T-cell (primary cell): ENCODE data around the gene TNS2. TPM values are rescaled to one million over a fixed set of nuclear protein-coding genes. Genes with fewer than 3 reads are reported as not detected.
"Not testable (repeated sequence)": the region's sequence is repeated elsewhere in the genome, so short reads cannot be mapped to it uniquely, and the experiment has no call there.

Experiments
- ATAC-seq, 4 experiments: fragments of 200-7000 bp in 3 of 4; fragments of 150-1000 bp in 1 of 4; cut with Tn5 transposase; replicated peaks in 1 of 4; 1 replicate in 3 of 4; 2 replicates in 1 of 4; pipeline ENCODE4 v1.10.0; 2021; ENCODE audit warnings: moderate library complexity in 3 of 4, mild to moderate bottlenecking in 2 of 4, moderate number of reproducible peaks in 1 of 4
- CTCF ChIA-PET, 2 donors: fragments of 300-600 bp; sonication (Branson Sonifier 250); formaldehyde crosslinking; loops; one replicate each; lab custom pipeline; 2022; ENCODE audit warnings: antibody characterized with exemption in 2 of 2; lab: Charles Lee
- POLR2A ChIA-PET, 2 donors: fragments of 300-600 bp; sonication (Branson Sonifier 250); formaldehyde crosslinking; loops; one replicate each; lab custom pipeline; 2022; ENCODE audit warnings: antibody characterized with exemption in 2 of 2; lab: Charles Lee
- DNase-seq, 35 experiments: peaks; one replicate each; pipeline versions ENCODE4 v3.0.0 to v3.0.0-alpha.2; 2013 to 2023
- H3K27ac ChIP-seq: one replicate; pipeline ENCODE4 v1.5.1; 2013; ENCODE audit warnings: low read length
- H3K27me3 ChIP-seq, 2 experiments: replicated peaks in 1 of 2; 1 replicate in 1 of 2; 2 replicates in 1 of 2; pipeline versions ENCODE4 v1.6.1 to v1.7.0; 2013; ENCODE audit warnings: low read length in 1 of 2, mixed read lengths in 1 of 2; ENCODE audit not compliant: control insufficient read depth in 2 of 2, insufficient read depth in 2 of 2; ENCODE audit errors: extremely low read depth in 1 of 2
- H3K36me3 ChIP-seq, 2 donors: 1 replicate in 1 of 2; 2 replicates in 1 of 2; pipeline versions ENCODE4 v1.6.1 to v1.7.0; 2013; ENCODE audit warnings: low read length in 1 of 2; ENCODE audit not compliant: control insufficient read depth in 2 of 2, insufficient read depth in 1 of 2; ENCODE audit errors: extremely low read depth in 1 of 2
- H3K4me1 ChIP-seq, 2 experiments: 1 replicate in 1 of 2; 2 replicates in 1 of 2; pipeline versions ENCODE4 v1.6.1 to v1.7.0; 2013; ENCODE audit warnings: low read length in 2 of 2, mixed read lengths in 1 of 2; ENCODE audit not compliant: insufficient read depth in 2 of 2, control insufficient read depth in 1 of 2; ENCODE audit errors: extremely low read depth in 1 of 2
- H3K4me3 ChIP-seq, 2 donors: 1 replicate in 1 of 2; 2 replicates in 1 of 2; pipeline versions ENCODE4 v1.5.1 to v1.7.0; 2013; ENCODE audit warnings: mild to moderate bottlenecking in 2 of 2, low read length in 1 of 2, moderate library complexity in 1 of 2; ENCODE audit not compliant: control insufficient read depth in 1 of 2; ENCODE audit errors: extremely low read depth in 1 of 2
- H3K9me3 ChIP-seq: 2 replicates; pipeline ENCODE4 v1.7.0; 2013
- H3K27ac Mint-ChIP-seq, 2 donors: one replicate each; pipeline ENCODE4 v1.8.0; 2020 to 2021; ENCODE audit warnings: mild to moderate bottlenecking in 2 of 2, mixed read lengths in 2 of 2
- H3K27me3 Mint-ChIP-seq, 2 donors: one replicate each; pipeline ENCODE4 v1.8.0; 2021 to 2022; ENCODE audit warnings: mixed read lengths in 2 of 2
- H3K36me3 Mint-ChIP-seq: one replicate; pipeline ENCODE4 v1.8.0; 2021; ENCODE audit warnings: mixed read lengths
- H3K4me1 Mint-ChIP-seq, 3 donors: one replicate each; pipeline ENCODE4 v1.8.0; 2020 to 2022; ENCODE audit warnings: mixed read lengths in 3 of 3, mild to moderate bottlenecking in 1 of 3
- H3K4me3 Mint-ChIP-seq, 3 donors: one replicate each; pipeline ENCODE4 v1.8.0; 2020 to 2022; ENCODE audit warnings: mild to moderate bottlenecking in 3 of 3, mixed read lengths in 3 of 3, moderate library complexity in 3 of 3
- H3K9me3 Mint-ChIP-seq, 3 donors: one replicate each; pipeline ENCODE4 v1.8.0; 2020 to 2022; ENCODE audit warnings: mixed read lengths in 3 of 3
- WGBS: methylation state at CpG from one replicate; pipeline ENCODE4 v1.1.5; 2013; ENCODE audit warnings: missing lambda C conversion rate; ENCODE audit not compliant: insufficient coverage; 5-methylcytosine and 5-hydroxymethylcytosine counted together
- total RNA-seq, 35 experiments: library from RNA in 6 of 35; stranded (reverse) in 6 of 35; fragments of 120-200 nt in 1 of 35; gene quantifications; one replicate each; pipeline versions ENCODE4 v1.2.1 to v1.2.4 and lab custom pipeline; 2013 to 2026

The TNS2 gene
- total RNA-seq, 5 donors from 2014 or later (not counting 1 experiment from before 2014, with no cell fraction given): 2.5 to 5.1 (median 3.0) TPM

DNA sequence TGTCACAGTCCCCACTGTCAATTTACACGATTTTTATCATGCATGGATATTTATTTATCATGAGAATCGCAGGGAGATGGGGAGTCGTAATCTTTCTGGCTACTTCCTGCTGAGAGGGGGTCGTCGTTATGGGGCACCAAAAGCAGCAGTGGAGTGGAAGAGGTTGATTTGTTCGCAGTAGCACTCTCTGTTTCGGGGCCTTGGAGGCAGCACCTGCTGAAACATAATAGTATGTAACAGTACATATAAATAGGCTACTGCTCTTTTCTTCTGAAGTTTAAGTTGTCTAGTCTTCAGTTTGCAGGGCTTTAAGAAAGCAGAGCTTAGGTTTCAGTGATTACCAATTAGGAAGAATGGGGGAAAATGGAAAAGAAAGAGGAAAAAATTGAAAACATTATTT, 57.3 kb downstream of the TNS2 start:
- ChIA-PET POLR2A (no interaction called here), CTCF (interaction anchor here (0.6 to 0.7 kb wide), 4 partner anchors 14 to 1712 kb away, joined by 3 to 5 read pairs (median 4); partner anchors contain the start of gene SPRYD3 (in 1 of the 2))
- no peaks in the 10 kb centered on the region for H3K36me3 Mint-ChIP-seq

DNA sequence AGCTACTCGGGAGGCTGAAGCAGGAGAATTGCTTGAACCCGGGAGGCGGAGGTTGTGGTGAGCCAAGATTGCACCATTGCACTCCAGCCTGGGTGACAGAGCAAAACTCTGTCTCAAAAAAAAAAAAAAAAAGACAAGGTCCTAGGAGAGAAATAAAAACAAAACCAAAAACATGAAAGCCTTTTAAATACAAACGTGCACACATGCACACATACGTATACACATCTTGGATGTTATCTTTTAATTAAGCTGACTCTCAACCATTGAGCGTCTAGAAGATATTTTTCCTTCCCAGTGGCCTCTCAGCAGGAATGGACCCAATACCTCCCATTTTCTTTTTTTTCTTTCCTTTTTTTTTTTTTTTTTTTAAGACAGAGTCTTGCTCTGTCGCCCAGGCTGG, 62.6 kb downstream of the TNS2 start:
- H3K4me3 ChIP-seq, ATAC-seq, H3K27me3 Mint-ChIP-seq, H3K27ac ChIP-seq, H3K4me1 Mint-ChIP-seq, H3K27me3 ChIP-seq, H3K9me3 Mint-ChIP-seq, H3K27ac Mint-ChIP-seq, H3K9me3 ChIP-seq, DNase-seq, H3K36me3 Mint-ChIP-seq, H3K4me1 ChIP-seq, H3K4me3 Mint-ChIP-seq, H3K36me3 ChIP-seq: not testable (repeated sequence)
- CTCF ChIA-PET: interaction anchor here in 1 of 2 donors (0.8 kb wide), 1 partner anchor 9 kb away, joined by 4 read pairs; the partner anchor contains the start of gene SOAT2
- no CpG with 5 or more reads among the region's 7 CpGs for WGBS
- POLR2A ChIA-PET: interaction anchor here in 1 of 2 donors (0.7 kb wide), 1 partner anchor 685 kb away, joined by 7 read pairs; no protein-coding TSS in a partner anchor

More for the DNA sequence above, 57.3 kb downstream of the TNS2 start:
- H3K27ac Mint-ChIP-seq: no peak overlapping the region
- peaks cover 24 to 27% (median 25%) of the 10 kb centered on the region in 3 donors for H3K4me1 Mint-ChIP-seq
- H3K9me3 ChIP-seq: no peaks in the 10 kb centered on the region
- no peaks in the 10 kb centered on the region for H3K27me3 Mint-ChIP-seq
- H3K4me3 ChIP-seq: no peak overlapping the region
- WGBS: 70% methylated on average over 5 of the region's 7 CpGs
- H3K27me3 ChIP-seq: no peaks in the 10 kb centered on the region
- no peak overlapping the region for H3K4me3 Mint-ChIP-seq
- no peak for DNase-seq
- no peaks in the 10 kb centered on the region for H3K36me3 ChIP-seq
- H3K27ac ChIP-seq: no peak overlapping the region
- no peaks in the 10 kb centered on the region for H3K9me3 Mint-ChIP-seq
- no peak for ATAC-seq
- H3K4me1 ChIP-seq: peaks cover 19 to 26% of the 10 kb centered on the region in 2 experiments

DNA sequence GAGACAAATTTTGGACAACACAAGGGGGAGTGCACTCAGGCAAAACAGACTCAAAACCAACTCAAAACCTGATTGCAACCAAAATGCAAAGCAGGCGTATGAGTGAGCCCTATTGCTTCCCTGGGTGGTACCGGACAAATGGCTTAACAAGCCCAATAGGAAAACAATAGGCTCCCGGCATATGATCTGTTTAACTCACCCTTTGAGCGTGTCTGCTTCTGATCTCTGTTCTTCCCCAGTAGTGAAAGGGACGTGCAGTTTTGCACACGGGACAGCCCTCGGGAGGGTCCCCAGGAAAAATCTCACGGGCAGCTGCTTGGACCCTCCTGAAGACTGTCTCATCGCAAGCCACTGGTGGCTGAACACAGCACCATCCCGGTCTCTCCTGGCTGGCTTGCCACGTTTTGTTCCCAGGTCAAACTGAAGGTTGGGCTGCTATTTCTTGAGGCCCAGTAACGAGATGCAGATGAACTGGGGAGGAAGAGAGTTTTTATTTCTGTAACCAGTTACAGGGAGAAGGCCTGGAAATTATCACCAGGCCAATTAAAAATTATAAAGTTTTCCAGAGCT, 63.4 kb downstream of the TNS2 start:
- Histone ChIP-seq H3K9me3 (no peaks in the 10 kb centered on the region), H3K4me3 (no peak overlapping the region), H3K36me3 (no peaks in the 10 kb centered on the region), H3K27ac (no peak overlapping the region), H3K27me3 (no peaks in the 10 kb centered on the region), H3K4me1 (no peaks in the 10 kb centered on the region)
- Mint-ChIP-seq H3K4me3 (no peak overlapping the region), H3K9me3 (no peaks in the 10 kb centered on the region), H3K27ac (no peak overlapping the region), H3K27me3 (no peaks in the 10 kb centered on the region), H3K4me1 (no peaks in the 10 kb centered on the region), H3K36me3 (no peaks in the 10 kb centered on the region)
- ATAC-seq (no peak), DNase-seq (no peak)
- 93% methylated on average over 10 of the region's 12 CpGs for WGBS
- ChIA-PET POLR2A (interaction anchor here in 1 of 2 donors (0.7 kb wide), 1 partner anchor 684 kb away, joined by 7 read pairs; no protein-coding TSS in a partner anchor), CTCF (no interaction called here)

DNA sequence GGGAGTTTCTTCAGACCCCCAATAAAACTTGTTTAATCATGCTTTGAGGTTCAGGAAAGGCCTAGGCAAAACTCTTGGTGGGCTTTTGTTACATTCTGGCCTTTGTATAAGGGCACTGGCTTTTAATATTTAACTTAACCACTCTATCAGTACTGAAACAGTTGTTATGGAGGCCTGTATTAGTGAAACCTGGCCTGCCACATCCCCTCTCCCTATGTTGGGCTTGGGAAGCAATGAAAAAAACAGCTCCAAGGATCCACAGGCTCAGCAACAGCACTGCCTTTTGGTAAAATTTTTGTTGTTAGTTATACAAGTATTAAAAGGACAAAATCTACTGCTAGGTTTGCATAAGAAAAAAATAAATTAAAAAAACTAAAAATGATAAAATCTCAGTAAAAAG, 64.1 kb downstream of the TNS2 start:
- ATAC-seq (no peak), DNase-seq (no peak)
- H3K36me3 Mint-ChIP-seq: no peaks in the 10 kb centered on the region
- H3K9me3 ChIP-seq: no peaks in the 10 kb centered on the region
- H3K27me3 ChIP-seq: no peaks in the 10 kb centered on the region
- no peaks in the 10 kb centered on the region for H3K9me3 Mint-ChIP-seq
- H3K4me3 ChIP-seq: no peak overlapping the region
- no peak overlapping the region for H3K4me3 Mint-ChIP-seq
- POLR2A ChIA-PET: interaction anchor here in 1 of 2 donors (0.5 kb wide), 1 partner anchor 38 kb away, joined by 5 read pairs; no protein-coding TSS in a partner anchor
- no peak overlapping the region for H3K27ac ChIP-seq
- no peak overlapping the region for H3K27ac Mint-ChIP-seq
- no peaks in the 10 kb centered on the region for H3K27me3 Mint-ChIP-seq
- CTCF ChIA-PET: no interaction called here
- no peaks in the 10 kb centered on the region for H3K4me1 Mint-ChIP-seq
- no peaks in the 10 kb centered on the region for H3K36me3 ChIP-seq
- H3K4me1 ChIP-seq: no peaks in the 10 kb centered on the region

Other genes with a start within 250 kb of the TNS2 start
- not detected for gene KRT4, start 235.9 kb upstream of the TNS2 start, total RNA-seq
- under 1 TPM in 1 of 5 donors, not detected in 4; 0.28 TPM for gene KRT79, start 215.8 kb upstream of the TNS2 start, total RNA-seq
- gene KRT78, start 201.1 kb upstream of the TNS2 start, total RNA-seq: not detected
- gene KRT8, start 145.0 kb upstream of the TNS2 start, total RNA-seq: 10 to 100 TPM in 2 of 5 donors, 1 to 10 TPM in 1, under 1 TPM in 2; 0.42 to 13.3 (median 8.0) TPM
- gene KRT18, start 100.9 kb upstream of the TNS2 start, total RNA-seq: 10 to 100 TPM in 3 of 5 donors, 1 to 10 TPM in 2; 3.0 to 14.9 (median 11.8) TPM
- gene EIF4B, start 43.6 kb upstream of the TNS2 start, total RNA-seq: 100 to 1,000 TPM; 710 to 755 (median 729) TPM
- 10 to 100 TPM; 29.3 to 65.0 (median 58.2) TPM for gene SPRYD3, start 29.3 kb downstream of the TNS2 start, total RNA-seq
- gene IGFBP6, start 47.6 kb downstream of the TNS2 start, total RNA-seq: 1 to 10 TPM in 1 of 5 donors, under 1 TPM in 2, not detected in 2; 0.67 to 1.4 (median 0.79) TPM
- 1 to 10 TPM in 2 of 5 donors, under 1 TPM in 3; 0.82 to 1.6 (median 0.89) TPM for gene SOAT2, start 53.4 kb downstream of the TNS2 start, total RNA-seq
- 10 to 100 TPM; 36.4 to 94.2 (median 83.9) TPM for gene ZNF740, start 130.7 kb downstream of the TNS2 start, total RNA-seq
- gene CSAD, start 130.9 kb downstream of the TNS2 start, total RNA-seq: 10 to 100 TPM; 48.6 to 69.6 (median 62.3) TPM
- 100 to 1,000 TPM; 247 to 590 (median 469) TPM for gene ITGB7, start 157.2 kb downstream of the TNS2 start, total RNA-seq
- 10 to 100 TPM; 20.3 to 91.3 (median 74.2) TPM for gene RARG, start 182.1 kb downstream of the TNS2 start, total RNA-seq
- gene ESPL1, start 218.2 kb downstream of the TNS2 start, total RNA-seq: 1 to 10 TPM; 1.2 to 2.5 (median 1.6) TPM
- 100 to 1,000 TPM; 591 to 643 (median 612) TPM for gene PFDN5, start 245.5 kb downstream of the TNS2 start, total RNA-seq
- gene MYG1, start 249.6 kb downstream of the TNS2 start, total RNA-seq: 10 to 100 TPM; 34.0 to 68.4 (median 63.9) TPM